ENCODE data around the gene PLXDC2. TPM values are rescaled to one million over a fixed set of nuclear protein-coding genes. Genes with fewer than 3 reads are reported as not detected.

PLXDC2 gene
- total RNA-seq, 2 donors from 2014 or later, result 19.5 to 26.4 TPM

DNA sequence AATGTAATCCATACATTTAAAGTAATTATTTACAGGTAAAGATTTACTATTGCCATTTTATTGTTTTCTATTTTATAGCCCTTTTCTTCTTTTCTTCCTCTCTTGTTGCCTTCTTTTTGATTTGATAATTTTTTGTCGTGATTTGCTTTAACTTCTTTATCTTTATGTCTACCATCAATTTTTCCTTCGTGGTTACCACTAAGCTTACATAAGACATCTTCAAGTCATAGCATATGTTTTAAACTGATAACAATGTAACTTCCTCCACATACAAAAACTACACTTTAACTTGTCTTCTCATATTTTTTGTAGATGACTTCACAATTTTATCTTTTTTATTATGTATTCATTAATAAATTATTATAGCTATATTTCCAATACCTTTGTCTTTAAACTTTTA is 316.6 kb downstream of the PLXDC2 start:
- WGBS, 2 experiments (ENCODE audit: insufficient coverage in 1 of 2, insufficient read length in 1 of 2), result 93 to 95% methylated on average over 2 of the region's 2 CpGs
- Mint-ChIP-seq H3K4me1 (no peaks in the 10 kb centered on the region), H3K4me3 (no peak overlapping the region), H3K36me3 (ENCODE audit: low read depth) (peaks cover 3% of the 10 kb centered on the region), H3K9me3 (peaks cover 5% of the 10 kb centered on the region), H3K27ac (no peak overlapping the region), H3K27me3 (ENCODE audit: insufficient read depth) (no peaks in the 10 kb centered on the region)
- peaks cover 12% of the 10 kb centered on the region for H3K9me3 ChIP-seq (ENCODE audit: control insufficient read depth, low read length)
- H3K27me3 ChIP-seq (ENCODE audit: control insufficient read depth, insufficient read depth, low read length, poor library complexity, severe bottlenecking), result no peaks in the 10 kb centered on the region
- no peaks in the 10 kb centered on the region for H3K36me3 ChIP-seq (ENCODE audit: control insufficient read depth, insufficient read depth, low read length)
- no peaks in the 10 kb centered on the region for H3K4me1 ChIP-seq (ENCODE audit: control insufficient read depth, insufficient read depth, low read length)
- no peak for DNase-seq
- no peak overlapping the region for H3K27ac ChIP-seq (ENCODE audit: low read depth, low read length)
- TF ChIP-seq, protein P1, sequence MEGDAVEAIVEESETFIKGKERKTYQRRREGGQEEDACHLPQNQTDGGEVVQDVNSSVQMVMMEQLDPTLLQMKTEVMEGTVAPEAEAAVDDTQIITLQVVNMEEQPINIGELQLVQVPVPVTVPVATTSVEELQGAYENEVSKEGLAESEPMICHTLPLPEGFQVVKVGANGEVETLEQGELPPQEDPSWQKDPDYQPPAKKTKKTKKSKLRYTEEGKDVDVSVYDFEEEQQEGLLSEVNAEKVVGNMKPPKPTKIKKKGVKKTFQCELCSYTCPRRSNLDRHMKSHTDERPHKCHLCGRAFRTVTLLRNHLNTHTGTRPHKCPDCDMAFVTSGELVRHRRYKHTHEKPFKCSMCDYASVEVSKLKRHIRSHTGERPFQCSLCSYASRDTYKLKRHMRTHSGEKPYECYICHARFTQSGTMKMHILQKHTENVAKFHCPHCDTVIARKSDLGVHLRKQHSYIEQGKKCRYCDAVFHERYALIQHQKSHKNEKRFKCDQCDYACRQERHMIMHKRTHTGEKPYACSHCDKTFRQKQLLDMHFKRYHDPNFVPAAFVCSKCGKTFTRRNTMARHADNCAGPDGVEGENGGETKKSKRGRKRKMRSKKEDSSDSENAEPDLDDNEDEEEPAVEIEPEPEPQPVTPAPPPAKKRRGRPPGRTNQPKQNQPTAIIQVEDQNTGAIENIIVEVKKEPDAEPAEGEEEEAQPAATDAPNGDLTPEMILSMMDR (conservative IDR thresholded peaks at IDR 0.05), result no peak
- no peak overlapping the region for H3K9ac ChIP-seq (ENCODE audit: extremely low read depth, low read length, poor library complexity, severe bottlenecking)
- H3K4me3 ChIP-seq (ENCODE audit: low read length), result no peak overlapping the region

DNA sequence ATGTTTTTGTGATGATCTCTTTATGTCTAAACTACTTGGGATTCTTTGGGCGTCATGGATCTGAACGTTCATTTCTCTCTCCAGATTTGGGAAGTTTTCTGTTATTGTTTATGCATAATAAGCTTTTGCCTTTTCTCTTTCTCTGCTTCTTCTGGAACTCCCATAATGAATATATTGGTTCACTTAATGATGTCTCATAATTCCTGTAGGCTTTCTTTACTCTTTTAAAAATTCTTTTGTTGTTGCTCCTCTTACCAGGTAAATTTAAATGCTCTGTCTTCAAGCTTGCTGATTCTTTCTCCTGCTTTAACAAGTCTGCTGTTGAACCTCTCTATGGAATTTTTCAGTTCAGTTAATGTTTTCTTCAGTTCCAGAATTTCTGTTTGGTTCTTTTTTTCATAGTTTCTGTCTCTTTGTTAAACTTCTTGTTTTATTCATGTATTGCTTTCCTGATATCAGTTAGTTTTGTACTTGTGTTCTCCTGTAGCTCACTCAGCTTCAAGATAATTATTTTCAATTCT is 317.5 kb downstream of the PLXDC2 start:
- H3K9me3 Mint-ChIP-seq, result peaks cover 5% of the 10 kb centered on the region
- no peak overlapping the region for H3K4me3 Mint-ChIP-seq
- TF ChIP-seq, protein P1 (conservative IDR thresholded peaks at IDR 0.05), result no peak
- H3K27ac Mint-ChIP-seq, result no peak overlapping the region
- Histone ChIP-seq H3K27me3 (ENCODE audit: control insufficient read depth, insufficient read depth, low read length, poor library complexity, severe bottlenecking) (no peaks in the 10 kb centered on the region), H3K4me3 (ENCODE audit: low read length) (no peak overlapping the region), H3K36me3 (ENCODE audit: control insufficient read depth, insufficient read depth, low read length) (no peaks in the 10 kb centered on the region), H3K4me1 (ENCODE audit: control insufficient read depth, insufficient read depth, low read length) (no peaks in the 10 kb centered on the region), H3K27ac (ENCODE audit: low read depth, low read length) (no peak overlapping the region), H3K9me3 (ENCODE audit: control insufficient read depth, low read length) (peaks cover 12% of the 10 kb centered on the region), H3K9ac (ENCODE audit: extremely low read depth, low read length, poor library complexity, severe bottlenecking) (no peak overlapping the region)
- H3K36me3 Mint-ChIP-seq (ENCODE audit: low read depth), result no peaks in the 10 kb centered on the region
- WGBS, 2 experiments (ENCODE audit: insufficient coverage in 1 of 2, insufficient read length in 1 of 2), result 92 to 100% methylated on average over 2 of the region's 2 CpGs
- no peaks in the 10 kb centered on the region for H3K4me1 Mint-ChIP-seq
- H3K27me3 Mint-ChIP-seq (ENCODE audit: insufficient read depth), result no peaks in the 10 kb centered on the region
- DNase-seq, result no peak

DNA sequence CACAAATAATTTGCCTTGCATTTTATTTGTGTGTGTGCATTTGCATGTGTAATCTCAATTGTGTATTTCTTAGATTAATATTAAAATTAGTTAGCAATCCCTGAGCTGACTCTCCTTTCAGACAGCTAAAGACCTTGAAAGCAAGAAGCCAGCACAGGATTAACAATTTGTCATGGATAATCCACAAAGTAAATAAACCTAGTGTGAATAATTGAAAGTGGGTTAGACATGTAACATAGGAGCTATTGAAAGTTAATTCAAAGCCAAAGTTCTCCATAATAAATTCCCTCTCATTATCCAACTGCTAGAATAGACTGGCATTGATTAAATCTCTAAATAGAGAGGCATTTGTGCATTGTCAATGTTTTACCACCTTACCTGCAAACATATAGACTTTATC is 326.1 kb downstream of the PLXDC2 start:
- H3K9me3 ChIP-seq (ENCODE audit: control insufficient read depth, low read length), result no peaks in the 10 kb centered on the region
- H3K36me3 ChIP-seq (ENCODE audit: control insufficient read depth, insufficient read depth, low read length), result no peaks in the 10 kb centered on the region
- H3K9me3 Mint-ChIP-seq, result peaks cover 8% of the 10 kb centered on the region

More for the DNA sequence above, 326.1 kb downstream of the PLXDC2 start:
- Mint-ChIP-seq H3K36me3 (ENCODE audit: low read depth) (peaks cover 8% of the 10 kb centered on the region), H3K27ac (no peak overlapping the region), H3K4me3 (no peak overlapping the region), H3K27me3 (ENCODE audit: insufficient read depth) (no peaks in the 10 kb centered on the region), H3K4me1 (peaks cover 2% of the 10 kb centered on the region)
- TF ChIP-seq, protein P1 (conservative IDR thresholded peaks at IDR 0.05), result no peak
- H3K4me3 ChIP-seq (ENCODE audit: low read length), result no peak overlapping the region
- H3K27ac ChIP-seq (ENCODE audit: low read depth, low read length), result no peak overlapping the region
- no peak for DNase-seq
- H3K9ac ChIP-seq (ENCODE audit: extremely low read depth, low read length, poor library complexity, severe bottlenecking), result no peak overlapping the region
- H3K27me3 ChIP-seq (ENCODE audit: control insufficient read depth, insufficient read depth, low read length, poor library complexity, severe bottlenecking), result peaks cover 39% of the 10 kb centered on the region
- H3K4me1 ChIP-seq (ENCODE audit: control insufficient read depth, insufficient read depth, low read length), result peaks cover 4% of the 10 kb centered on the region
